Spleen (tissue), 7 donors: ENCODE data around the gene KCNK7.

ENCODE experiments used
- CTCF ChIP-seq, 11 experiments: fragments of 200-600 bp in 7 of 11; fragments of 450-650 bp in 4 of 11; sonication (generic) in 4 of 11; IDR thresholded peaks in 8 of 11; conservative IDR thresholded peaks in 3 of 11; 1 replicate in 7 of 11; 2 replicates in 4 of 11; pipeline versions ENCODE4 v1.4.0 to v1.8.0; 2016 to 2021; ENCODE audit warnings: antibody characterized with exemption in 11 of 11, inconsistent platforms in 4 of 11, mild to moderate bottlenecking in 1 of 11
- POLR2A ChIP-seq, 3 donors: fragments of 450-650 bp; IDR thresholded peaks; one replicate each; pipeline ENCODE4 v1.5.1; 2017; ENCODE audit warnings: antibody characterized with exemption in 3 of 3, mild to moderate bottlenecking in 1 of 3
- POLR2AphosphoS5 ChIP-seq, 3 donors: sonication (generic); formaldehyde crosslinking; IDR thresholded peaks; one replicate each; pipeline ENCODE4 v1.5.1; 2017; ENCODE audit warnings: antibody characterized with exemption in 3 of 3
- donor health status: DM: no; HTN: no; CAD: no; lungs with moderate emphysema.
- donor health status: DM: no; HTN: no; CAD: no.
- donor health status: DM: no; HTN: no; CAD: no.

- TF ChIP-seq POLR2AphosphoS5 (IDR thresholded peaks at IDR 0.05), result no peak
- no peak for TF ChIP-seq CTCF (IDR thresholded peaks at IDR 0.05 in 8 of 11, conservative IDR thresholded peaks at IDR 0.05 in 3 of 11)
- TF ChIP-seq POLR2A (IDR thresholded peaks at IDR 0.05), result no peak
These were observed 49.8 kb downstream of the KCNK7 start for GRCh38 chr11:65545853-65546216.
